K562 (cell line): ENCODE data around the gene ERP27. TPM values are rescaled to one million over a fixed set of nuclear protein-coding genes. Genes with fewer than 3 reads are reported as not detected.

Experiments
- ATAC-seq: fragments of 200-7000 bp; cut with Tn5 transposase; 3 replicates; pipeline ENCODE4 v1.9.1; 2020; ENCODE audit warnings: moderate library complexity
- BruUV-seq: library from RNA; stranded (reverse); fragments of 400-500 nt; replicated peaks from 2 replicates; lab custom pipeline; 2021; lab: Mats Ljungman, UMichigan
- CTCF ChIA-PET: fragments of 300-600 bp; formaldehyde crosslinking; extraction: SDS; loops from one replicate; lab custom pipeline; 2021; ENCODE audit warnings: low intra/inter-chr PET ratio; lab: Yijun Ruan, JAX
- POLR2A ChIA-PET: fragments of 300-600, 350-650 bp; sonication (Branson Sonifier 250); formaldehyde crosslinking; extraction: SDS; loops from one replicate; lab custom pipeline; 2021; ENCODE audit warnings: antibody characterized with exemption, inconsistent platforms; lab: Yijun Ruan, JAX
- DNase-seq, 4 experiments: peaks; one replicate each; pipeline versions ENCODE4 v3.0.0 to v3.0.0-alpha.2; 2011 to 2018; ENCODE audit warnings: low spot score in 3 of 4, mixed read lengths in 3 of 4; ENCODE audit errors: extremely low read depth in 1 of 4
- FAIRE-seq: peaks from 2 replicates; lab custom pipeline; 2011; peaks lifted over from hg19 to GRCh38; lab: Jason Lieb, UNC
- H2AFZ ChIP-seq: 2 replicates; pipeline ENCODE4 v1.6.0; 2011; ENCODE audit warnings: low read depth, low read length, control low read depth, inconsistent platforms
- H3K27ac ChIP-seq: fragments of 200-600 bp; 3 replicates; pipeline ENCODE4 v1.8.0; 2011; ENCODE audit warnings: low read depth, mild to moderate bottlenecking, control low read depth, inconsistent platforms, low read length, moderate library complexity, mixed read lengths; ENCODE audit errors: extremely low read depth
- H3K27me3 ChIP-seq, 2 experiments: fragments of 300-600 bp in 1 of 2; 2 replicates in 1 of 2; 3 replicates in 1 of 2; pipeline versions ENCODE4 v1.6.0 to v1.8.0; 2011; ENCODE audit warnings: inconsistent platforms in 2 of 2, low read length in 2 of 2, mild to moderate bottlenecking in 1 of 2, mixed read lengths in 1 of 2, moderate library complexity in 1 of 2; ENCODE audit not compliant: control insufficient read depth in 2 of 2, insufficient read depth in 2 of 2
- H3K36me3 ChIP-seq: fragments of 300-600 bp; 3 replicates; pipeline ENCODE4 v1.8.0; 2011; ENCODE audit warnings: mild to moderate bottlenecking, low read length, inconsistent platforms; ENCODE audit not compliant: control insufficient read depth, insufficient read depth
- H3K4me1 ChIP-seq, 2 experiments: fragments of 200-600 bp in 1 of 2; replicated peaks in 1 of 2; 2 replicates in 1 of 2; 3 replicates in 1 of 2; pipeline versions ENCODE4 v1.5.1 to v1.8.0; 2011; ENCODE audit warnings: inconsistent platforms in 2 of 2, low read length in 2 of 2, mild to moderate bottlenecking in 1 of 2, mixed read lengths in 1 of 2, moderate library complexity in 1 of 2; ENCODE audit not compliant: control insufficient read depth in 2 of 2, insufficient read depth in 2 of 2
- H3K4me2 ChIP-seq: 2 replicates; pipeline ENCODE4 v1.6.1; 2011; ENCODE audit warnings: low read length, control low read depth, inconsistent platforms, mixed read lengths; ENCODE audit not compliant: insufficient read depth
- H3K4me3 ChIP-seq: fragments of 200-600 bp; sonication (generic), shearing (Covaris generic); 2 replicates; pipeline ENCODE4 v1.5.1; 2016; ENCODE audit warnings: control low read depth, inconsistent platforms
- H3K79me2 ChIP-seq: fragments of 200-600 bp; 3 replicates; pipeline ENCODE4 v1.8.0; 2011; ENCODE audit warnings: low read length, inconsistent platforms; ENCODE audit not compliant: control insufficient read depth, insufficient read depth
- H3K9ac ChIP-seq, 2 experiments: 2 replicates each; pipeline versions ENCODE4 v1.6.0 to v1.6.1; 2011; ENCODE audit warnings: low read depth in 2 of 2, low read length in 2 of 2, control low read depth in 1 of 2, inconsistent platforms in 1 of 2, mild to moderate bottlenecking in 1 of 2, mixed read lengths in 1 of 2; ENCODE audit not compliant: insufficient read depth in 1 of 2
- H3K9me1 ChIP-seq: one replicate; pipeline ENCODE4 v1.6.0; 2011; ENCODE audit warnings: inconsistent platforms, mild to moderate bottlenecking, low read length, moderate library complexity; ENCODE audit not compliant: control insufficient read depth, insufficient read depth
- H3K9me3 ChIP-seq: replicated peaks from 2 replicates; pipeline ENCODE4 v1.5.1; 2011; ENCODE audit warnings: low read depth, low read length, inconsistent platforms; ENCODE audit not compliant: control insufficient read depth, insufficient read depth
- H4K20me1 ChIP-seq: replicated peaks from 2 replicates; pipeline ENCODE4 v1.6.1; 2011; ENCODE audit warnings: low read length, inconsistent platforms, mixed read lengths; ENCODE audit not compliant: control insufficient read depth, insufficient read depth
- E2F5 ChIP-seq: sonication (generic); formaldehyde crosslinking; IDR thresholded peaks from 2 replicates; pipeline ENCODE4 v1.8.0; 2022; ENCODE audit warnings: mild to moderate bottlenecking, missing genetic modification reagents
- ELK3 ChIP-seq: fragments of 450-650 bp; formaldehyde crosslinking; IDR thresholded peaks from 2 replicates; pipeline ENCODE4 v1.4.0; 2020; ENCODE audit warnings: mild to moderate bottlenecking
- MCM3 ChIP-seq: fragments of 450-650 bp; IDR thresholded peaks from 2 replicates; pipeline ENCODE4 v1.6.1; 2016
- NONO ChIP-seq, 2 experiments: fragments of 200-400 bp in 1 of 2; fragments of 450-650 bp in 1 of 2; formaldehyde crosslinking in 1 of 2; IDR thresholded peaks; 2 replicates each; pipeline ENCODE4 v1.6.1; 2017; ENCODE audit warnings: low read depth in 2 of 2, mild to moderate bottlenecking in 2 of 2, moderate library complexity in 2 of 2, low read length in 1 of 2
- TCF7 ChIP-seq: sonication (generic); IDR thresholded peaks from 2 replicates; pipeline ENCODE4 v1.6.1; 2016; ENCODE audit warnings: antibody characterized with exemption, borderline replicate concordance
- TRIM28 ChIP-seq: fragments of 450-650 bp; IDR thresholded peaks from 2 replicates; pipeline ENCODE4 v1.6.1; 2017
- USF2 ChIP-seq: sonication (generic); formaldehyde crosslinking; IDR thresholded peaks from 2 replicates; pipeline ENCODE4 v1.5.0; 2020; ENCODE audit warnings: missing genetic modification reagents
- ZFP36 ChIP-seq: fragments of 150-350 bp; IDR thresholded peaks from 2 replicates; pipeline ENCODE4 v1.6.1; 2018; ENCODE audit warnings: low read length, low read depth; ENCODE audit not compliant: partially characterized antibody
- WGBS: fragments of 100-300 bp; shearing (Covaris generic); methylation state at CpG from one replicate; pipeline ENCODE4 v1.1.6; 2016; ENCODE audit warnings: low coverage, mixed read lengths; ENCODE audit not compliant: insufficient coverage; ENCODE audit errors: missing lambda C conversion rate; 5-methylcytosine and 5-hydroxymethylcytosine counted together
- in situ Hi-C: fragments of 300-500 bp; cut with MboI; formaldehyde crosslinking; loops from 4 replicates; pipeline ENCODE4 v1.15.0; 2018; ENCODE audit warnings: inconsistent platforms, mixed read lengths
- intact Hi-C: fragments of 100-400 bp; cut with micrococcal nuclease; formaldehyde crosslinking; loops from 2 replicates; pipeline ENCODE4 v1.14.2; 2022
- polyA plus RNA-seq, 8 experiments: library from polyadenylated mRNA; depleted of rRNA in 4 of 8; stranded (reverse) in 5 of 8; unstranded in 3 of 8; fragments of >200 nt; fragmentation: Nextera tagmentation in 2 of 8; fragmentation: Illumina TruSeq in 1 of 8; extraction: Ambion mirVana in 2 of 8; extraction: Trizol in 1 of 8; gene quantifications; 2 replicates each; pipeline versions ENCODE4 v1.2.1 to v1.2.3, GENCODE V29; 2011 to 2014; ENCODE audit warnings: inconsistent platforms in 1 of 8, missing spikeins in 1 of 8
- total RNA-seq, 7 experiments: library from RNA; depleted of rRNA in 6 of 7; stranded (reverse); fragments of >200 nt in 6 of 7; fragmentation: Illumina TruSeq in 2 of 7; extraction: Trizol in 2 of 7; gene quantifications; 2 replicates each; pipeline versions ENCODE4 v1.2.1 to v1.2.3, GENCODE V29; 2011 to 2021; ENCODE audit warnings: low replicate concordance in 1 of 7

The ERP27 gene
- total and polyA plus RNA-seq, 9 of the 15 experiments (the other 6 are each of a cell fraction or from before 2014, with no cell fraction given), result 0.07 to 0.27 (median 0.11) TPM; not detected in 6

GRCh38 chr12:14884458-14884878 lies 53.9 kb downstream of the ERP27 start (continued):
- TF ChIP-seq ZFP36, result no peak
- TF ChIP-seq E2F5 (CRISPR knock-in tag), result no peak
- TF ChIP-seq MCM3, result no peak
- no peak for TF ChIP-seq NONO (IDR thresholded peaks at IDR 0.05; ENCODE audit: low read depth in 2 of 2, low read length in 1 of 2)
- TF ChIP-seq TRIM28, result no peak
- TF ChIP-seq USF2 (CRISPR knock-in tag), result no peak
- no peak for TF ChIP-seq ELK3

- Histone ChIP-seq H3K9me1 (no peaks in the 10 kb centered on the region), H3K36me3 (no peaks in the 10 kb centered on the region), H3K9ac (no peak overlapping the region)
- no peak for DNase-seq
- no peak for TF ChIP-seq TCF7
- TF ChIP-seq, all 486 proteins: peak for 0
- in situ Hi-C loops, result no loop called here
- no TSS peak for BruUV-seq
- CTCF ChIA-PET, result no interaction called here
- no peaks in the 10 kb centered on the region for H3K79me2 ChIP-seq
- no peak for FAIRE-seq
- no peaks in the 10 kb centered on the region for H3K4me1 ChIP-seq
- H3K9me3 ChIP-seq, result no peaks in the 10 kb centered on the region
- POLR2A ChIA-PET, result no interaction called here
- no peak overlapping the region for H3K4me3 ChIP-seq
- intact Hi-C loops, result no loop called here
- no peaks in the 10 kb centered on the region for H4K20me1 ChIP-seq
- H3K27ac ChIP-seq, result no peak overlapping the region
- WGBS, result 7% methylated on average over 6 of the region's 10 CpGs
- ATAC-seq, result no peak
- H2AFZ ChIP-seq, result no peak overlapping the region
- no peaks in the 10 kb centered on the region for H3K27me3 ChIP-seq
- no peak overlapping the region for H3K4me2 ChIP-seq
These were observed 54.7 kb downstream of the ERP27 start for GRCh38 chr12:14883686-14884085.
